GM19372 (cell line): ENCODE data around the gene SIRPB1.
"Not testable (repeated sequence)": the region's sequence is repeated elsewhere in the genome, so short reads cannot be mapped to it uniquely, and the experiment has no call there.

Source experiments
- ATAC-seq: cut with Tn5 transposase; IDR thresholded peaks from one replicate; pipeline ENCODE4 v1.9.1; 2021; ENCODE audit warnings: mild to moderate bottlenecking, low read depth, moderate library complexity; ENCODE audit not compliant: unreplicated experiment

The SIRPB1 gene

DNA sequence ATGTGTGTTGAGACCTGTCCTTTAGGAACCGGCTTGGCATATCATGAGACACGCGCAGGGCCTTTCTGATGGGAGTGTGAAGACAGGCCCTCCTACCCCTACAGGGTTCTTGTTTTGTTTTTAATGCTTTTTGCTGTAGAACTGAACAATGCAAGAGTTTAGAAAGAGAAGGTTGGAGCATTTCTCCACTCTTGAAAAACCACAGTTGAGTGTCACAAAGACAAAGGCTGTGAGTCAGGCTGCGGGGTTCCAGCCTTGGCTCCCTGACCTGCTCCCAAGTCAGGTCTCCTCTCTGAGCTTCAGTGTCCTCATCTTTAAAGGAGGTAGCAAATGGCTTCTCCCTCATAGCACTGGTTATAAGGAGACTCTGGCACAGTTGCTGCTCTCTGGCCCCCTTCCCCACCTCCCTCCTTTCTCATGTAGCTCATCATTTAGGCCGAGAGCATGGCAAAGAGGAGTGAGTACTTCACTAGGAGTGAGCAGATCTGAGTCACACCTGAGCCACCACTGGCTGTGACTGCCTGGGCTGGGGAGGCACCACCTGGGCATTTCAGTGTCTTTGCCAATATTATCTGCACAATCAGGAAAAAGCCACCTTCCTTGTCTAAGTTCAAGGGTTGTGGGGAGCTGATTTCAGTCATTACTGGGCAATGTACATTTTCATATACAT is 11.0 kb downstream of the SIRPB1 start:
- ATAC-seq: not testable (repeated sequence)

DNA sequence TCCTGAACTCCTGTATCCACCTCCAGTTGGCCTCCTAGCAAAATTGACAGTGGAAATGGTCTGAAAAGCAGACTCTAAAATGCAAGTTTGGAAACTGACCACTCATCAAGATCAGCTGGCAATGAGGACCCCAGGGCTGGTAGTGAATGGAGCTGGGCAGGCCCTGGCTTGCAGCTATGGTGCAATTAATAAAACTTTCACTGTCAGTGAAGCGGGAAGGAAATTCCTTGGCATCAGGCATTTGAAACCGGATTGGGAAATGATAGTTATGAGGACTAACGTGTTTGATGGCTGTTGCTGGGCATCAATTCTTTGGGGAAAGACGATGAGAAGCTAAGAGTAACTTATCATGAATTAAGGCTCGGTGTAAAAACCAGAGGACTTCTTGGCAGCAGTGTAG is 19.1 kb downstream of the SIRPB1 start:
- ATAC-seq: no peak

DNA sequence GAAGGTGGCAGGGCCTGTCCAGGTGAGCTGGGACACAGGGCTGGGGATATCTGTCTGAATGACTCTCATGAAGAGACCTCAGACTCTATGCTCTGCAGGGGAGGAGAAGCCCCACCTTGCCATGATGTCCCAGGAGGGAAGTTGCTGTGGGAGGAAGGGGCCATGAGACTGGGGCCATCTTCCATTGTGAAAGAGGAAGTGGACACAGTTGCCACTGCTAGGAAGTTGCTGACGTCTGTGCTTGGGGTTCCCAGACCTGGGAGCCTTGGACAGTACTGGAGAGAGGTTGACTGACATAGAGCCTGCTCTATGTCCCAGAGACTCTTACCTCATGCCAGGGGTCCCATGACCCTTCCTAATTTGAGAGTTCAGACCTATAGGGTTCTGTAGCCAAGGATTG is 24.5 kb downstream of the SIRPB1 start:
- ATAC-seq: no peak

DNA sequence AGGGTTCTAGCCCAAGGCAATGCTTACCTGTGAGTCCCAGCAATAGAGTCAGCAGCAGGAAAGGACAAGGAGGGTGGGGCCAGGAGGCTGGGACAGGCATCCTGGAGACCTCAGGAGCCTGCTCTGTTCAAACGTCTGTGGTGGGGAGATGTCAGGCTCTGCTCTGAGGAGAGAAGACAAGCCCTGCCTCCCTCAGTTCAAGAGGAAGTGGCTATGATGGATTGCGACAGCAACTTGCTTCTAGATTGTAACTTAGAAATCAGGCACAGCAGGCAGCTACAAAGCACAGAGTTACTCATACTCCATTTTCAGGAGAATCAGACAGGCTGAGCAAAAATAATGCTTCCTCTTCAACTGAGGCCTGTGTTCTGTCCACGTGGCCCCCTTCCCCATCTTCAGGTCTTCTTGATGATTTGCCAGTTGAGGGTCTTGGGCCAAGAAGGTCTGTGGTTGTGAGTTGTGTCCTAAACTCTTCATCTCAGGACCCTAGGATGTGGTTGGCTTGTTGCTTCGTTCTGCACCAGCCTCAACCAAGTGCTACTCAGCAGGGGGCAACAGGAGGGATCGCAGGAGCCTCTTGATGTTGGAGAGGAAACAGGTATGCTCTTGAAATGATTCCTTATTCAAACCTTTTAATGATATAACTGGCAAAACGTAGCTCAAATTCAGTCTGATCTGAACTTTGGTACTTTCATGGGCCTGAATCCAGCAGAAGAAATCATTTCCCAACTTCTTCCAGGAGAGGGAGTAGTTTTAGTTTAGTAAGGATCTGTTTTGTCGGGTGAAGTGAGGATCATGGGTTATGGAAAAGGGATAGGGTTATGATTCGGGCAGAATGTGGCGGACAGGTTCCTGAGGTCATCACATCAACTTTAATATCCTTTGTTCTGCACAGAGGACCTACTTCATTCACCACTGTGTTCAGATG is 31.0 kb downstream of the SIRPB1 start:
- no peak for ATAC-seq

DNA sequence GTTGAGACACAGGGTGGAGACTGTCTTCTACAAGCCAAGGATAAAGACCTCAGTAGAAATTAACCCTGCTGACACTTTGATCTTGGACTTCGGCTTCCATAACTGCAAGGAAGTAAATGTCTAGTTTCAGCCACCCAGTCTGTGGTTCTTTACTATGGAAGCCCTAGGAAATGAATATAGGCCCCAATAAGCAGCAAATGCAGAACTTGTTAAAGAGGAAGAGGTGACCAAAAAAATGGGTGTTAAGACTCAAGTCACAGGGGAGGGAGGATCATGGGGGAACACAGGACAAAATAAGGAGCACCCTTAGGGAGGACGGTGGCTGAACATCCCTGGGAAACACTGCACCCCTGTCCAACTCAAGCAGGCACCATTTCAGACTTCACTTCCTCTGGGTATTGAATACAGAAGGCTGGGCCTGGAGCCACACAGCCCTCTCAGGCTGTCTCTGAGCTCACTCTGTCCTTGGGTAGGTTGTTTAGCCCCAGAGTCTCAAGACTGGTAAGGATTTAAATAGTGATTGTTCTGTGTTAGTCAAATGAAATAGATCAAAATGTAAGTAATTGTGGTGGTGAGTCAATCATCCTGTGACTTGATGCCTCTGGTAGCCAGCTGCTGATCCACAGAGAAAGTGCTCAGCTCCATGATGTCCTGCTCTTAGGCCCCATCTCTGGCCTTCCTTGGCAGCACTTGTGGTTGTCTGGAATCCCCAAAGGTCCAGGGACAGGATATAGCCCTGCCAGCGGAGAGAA is 31.9 kb downstream of the SIRPB1 start:
- no peak for ATAC-seq

DNA sequence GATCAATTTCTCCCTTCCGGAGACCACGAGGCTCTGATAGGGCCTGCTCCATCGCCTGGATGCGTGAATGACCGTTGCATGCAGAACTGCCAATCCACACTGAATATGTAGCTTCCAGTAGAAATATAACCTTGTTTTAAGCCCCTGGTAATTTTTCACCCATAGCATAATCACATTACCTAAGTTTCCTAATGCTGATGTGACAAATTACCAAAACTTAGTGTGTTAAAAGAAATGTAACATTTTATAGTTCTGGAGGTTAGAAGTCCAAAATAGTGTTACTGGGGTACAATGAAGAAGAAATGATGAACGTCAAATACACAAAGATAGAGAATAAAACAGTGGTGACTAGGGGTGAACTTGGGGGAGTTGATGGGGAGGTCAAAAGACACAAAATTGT is 40.3 kb downstream of the SIRPB1 start:
- no peak for ATAC-seq

DNA sequence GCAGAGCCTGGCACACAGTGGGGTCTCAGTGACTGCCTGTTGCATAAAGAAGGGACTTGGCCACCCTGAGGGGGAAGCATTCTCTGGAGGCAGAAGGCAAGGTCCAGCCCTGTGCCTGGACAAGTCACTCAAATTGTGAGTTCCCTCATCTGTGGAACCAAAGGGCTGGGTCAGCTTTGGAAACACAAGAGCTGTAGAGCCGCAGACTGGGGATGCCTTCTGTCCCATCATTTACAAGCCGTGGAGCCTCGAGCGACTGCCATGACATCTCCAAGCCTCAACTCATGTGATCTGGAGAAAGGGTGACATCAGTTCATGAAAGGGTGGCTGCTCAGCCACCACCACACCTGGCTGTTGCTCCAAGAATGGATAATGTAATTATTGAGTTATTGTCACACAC is 41.9 kb downstream of the SIRPB1 start:
- no peak for ATAC-seq

DNA sequence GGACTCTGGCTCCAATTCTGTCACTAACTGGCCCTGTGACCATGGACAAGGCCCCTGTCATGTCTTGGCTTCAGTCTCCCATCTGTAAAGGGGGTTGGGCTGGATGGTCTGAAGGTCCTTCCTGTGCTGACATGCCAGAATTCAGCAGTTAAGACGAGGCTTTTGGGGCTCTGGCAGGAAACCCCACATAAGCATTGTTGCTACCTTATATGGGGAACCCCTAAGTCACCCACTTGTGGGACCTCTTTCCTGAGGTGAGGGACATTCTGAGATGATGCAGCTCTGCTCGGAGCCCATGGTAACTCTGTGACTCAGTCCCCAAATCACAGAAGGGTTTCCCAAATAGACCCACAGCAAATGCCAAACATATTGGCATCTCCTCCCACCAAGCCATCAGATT is 42.5 kb downstream of the SIRPB1 start:
- not testable (repeated sequence) for ATAC-seq

DNA sequence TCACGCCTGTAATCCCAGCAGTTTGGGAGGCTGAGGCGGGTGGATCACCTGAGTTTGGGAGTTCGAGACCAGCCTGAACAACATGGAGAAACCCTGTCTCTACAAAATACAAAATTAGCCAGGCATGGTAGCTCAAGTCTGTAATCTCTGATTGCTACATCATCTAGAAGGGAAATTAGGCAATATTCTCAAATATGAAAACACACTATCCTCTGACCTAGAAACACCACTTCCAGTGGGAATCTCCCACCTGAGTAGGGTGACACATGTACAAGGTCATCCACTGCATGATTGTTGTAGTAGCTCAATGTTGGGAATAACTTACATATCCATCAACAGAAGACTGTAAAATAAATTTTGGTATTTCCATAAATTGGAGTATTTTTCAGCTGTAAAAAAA is 43.2 kb downstream of the SIRPB1 start:
- ATAC-seq: no peak

DNA sequence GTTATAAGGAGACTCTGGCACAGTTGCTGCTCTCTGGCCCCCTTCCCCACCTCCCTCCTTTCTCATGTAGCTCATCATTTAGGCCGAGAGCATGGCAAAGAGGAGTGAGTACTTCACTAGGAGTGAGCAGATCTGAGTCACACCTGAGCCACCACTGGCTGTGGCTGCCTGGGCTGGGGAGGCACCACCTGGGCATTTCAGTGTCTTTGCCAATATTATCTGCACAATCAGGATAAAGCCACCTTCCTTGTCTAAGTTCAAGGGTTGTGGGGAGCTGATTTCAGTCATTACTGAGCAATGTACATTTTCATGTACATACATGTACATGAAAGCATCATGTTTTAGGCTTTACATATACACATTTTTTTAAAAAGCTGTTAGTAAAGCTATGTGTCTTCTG is 43.8 kb downstream of the SIRPB1 start:
- not testable (repeated sequence) for ATAC-seq

DNA sequence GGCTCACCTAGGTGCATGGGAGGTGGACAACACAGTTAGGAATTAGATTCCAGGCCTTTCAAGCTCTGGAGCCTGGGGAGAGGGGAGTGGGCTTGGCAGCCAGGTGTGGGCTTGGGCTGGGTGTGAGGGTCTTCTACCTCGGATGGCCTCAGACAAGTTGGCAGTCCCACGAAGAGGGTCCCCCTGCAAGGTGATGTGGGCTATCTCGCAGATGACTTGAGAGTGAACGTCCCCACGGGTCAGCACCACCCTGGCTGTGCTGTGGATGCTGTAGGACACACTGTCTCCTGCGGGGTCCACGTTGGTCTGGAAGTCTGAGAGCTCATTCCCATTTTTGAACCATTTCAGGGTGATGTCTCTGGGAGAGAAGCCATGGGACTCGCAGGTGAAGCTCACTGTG is 48.2 kb downstream of the SIRPB1 start:
- not testable (repeated sequence) for ATAC-seq
